DOHH2 (cell line): ENCODE data around the gene MEX3C.

Source experiments
- CTCF ChIP-seq: fragments of 200-600 bp; sonication (generic); IDR thresholded peaks from one replicate; pipeline ENCODE4 v1.5.1; 2014; ENCODE audit warnings: antibody characterized with exemption, mild to moderate bottlenecking, low read depth, low read length; ENCODE audit not compliant: poor library complexity, severe bottlenecking
- EZH2phosphoT487 ChIP-seq: fragments of 200-600 bp; sonication (generic); IDR thresholded peaks from 2 replicates; pipeline ENCODE4 v1.6.1; 2017; ENCODE audit warnings: borderline replicate concordance, mild to moderate bottlenecking, antibody characterized with exemption, low read length, moderate library complexity, mixed read lengths

- TF ChIP-seq CTCF (no peak), EZH2phosphoT487 (no peak)
Measured at GRCh38 chr18:51236225-51236624, 38.7 kb upstream of the MEX3C start.
